A549 (cell line): ENCODE measurements around the gene RNF44. TPM values are rescaled to one million over a fixed set of nuclear protein-coding genes. Genes with fewer than 3 reads are reported as not detected.

Source experiments
- ATAC-seq, 2 experiments: fragments of 200-7000 bp in 1 of 2; fragments of >200 bp in 1 of 2; cut with Nextera tagmentation in 1 of 2; cut with Tn5 transposase in 1 of 2; 3 replicates each; pipeline versions ENCODE4 v1.8.0 to v1.9.1; 2018 to 2020; ENCODE audit warnings: mild to moderate bottlenecking in 1 of 2, moderate library complexity in 1 of 2
- CTCF ChIA-PET: fragments of 300-600 bp; sonication (Branson Sonifier 250); formaldehyde crosslinking; extraction: SDS; loops from one replicate; lab custom pipeline; 2021; ENCODE audit warnings: antibody characterized with exemption, inconsistent platforms; lab: Yijun Ruan, JAX
- POLR2A ChIA-PET: fragments of 350-600 bp; formaldehyde crosslinking; extraction: SDS; loops from one replicate; lab custom pipeline; 2021; ENCODE audit warnings: antibody characterized with exemption, inconsistent platforms; lab: Yijun Ruan, JAX
- DNase-seq, 2 experiments: peaks; one replicate each; pipeline versions ENCODE4 v3.0.0 to v3.0.0-alpha.2; 2011 to 2016; ENCODE audit warnings: low read depth in 1 of 2, low spot score in 1 of 2
- FAIRE-seq: peaks from 2 replicates; lab custom pipeline; 2011; peaks lifted over from hg19 to GRCh38; lab: Jason Lieb, UNC
- H3K27ac ChIP-seq, 2 experiments: fragments of >200 bp; sonication (Bioruptor Twin); formaldehyde crosslinking; 3 replicates each; pipeline ENCODE4 v1.5.1; 2016 to 2017
- H3K4me1 ChIP-seq: fragments of >200 bp; sonication (Bioruptor Twin); formaldehyde crosslinking; 3 replicates; pipeline ENCODE4 v1.6.1; 2016
- H3K4me2 ChIP-seq: fragments of >200 bp; sonication (Bioruptor Twin); formaldehyde crosslinking; 3 replicates; pipeline ENCODE4 v1.6.1; 2016
- H3K4me3 ChIP-seq: fragments of >200 bp; sonication (Bioruptor Twin); formaldehyde crosslinking; 3 replicates; pipeline ENCODE4 v1.5.1; 2016
- H3K9me3 ChIP-seq: fragments of >200 bp; sonication (Bioruptor Twin); formaldehyde crosslinking; 3 replicates; pipeline ENCODE4 v1.6.1; 2016
- BCL3 ChIP-seq: fragments of >200 bp; sonication (Bioruptor Twin); formaldehyde crosslinking; IDR thresholded peaks from 3 replicates; pipeline ENCODE4 v1.6.1; 2016
- BHLHE40 ChIP-seq: IDR thresholded peaks from 2 replicates; pipeline ENCODE4 v1.6.1; 2012; ENCODE audit warnings: low read depth, low read length, inconsistent platforms
- CBX2 ChIP-seq: fragments of 200-600 bp; sonication (generic); IDR thresholded peaks from 2 replicates; pipeline ENCODE4 v1.6.1; 2016; ENCODE audit warnings: low read depth, mild to moderate bottlenecking, borderline replicate concordance
- CBX8 ChIP-seq: fragments of 200-600 bp; sonication (generic); IDR thresholded peaks from 2 replicates; pipeline ENCODE4 v1.6.1; 2016
- ELK1 ChIP-seq: fragments of 150-350 bp; IDR thresholded peaks from 2 replicates; pipeline ENCODE4 v1.6.1; 2014; ENCODE audit warnings: low read depth, mild to moderate bottlenecking, low read length
- EP300 ChIP-seq, 2 experiments: fragments of >200 bp; sonication (Bioruptor Twin); formaldehyde crosslinking; IDR thresholded peaks; 2 replicates in 1 of 2; 3 replicates in 1 of 2; pipeline ENCODE4 v1.6.1; 2016 to 2017
- ESRRA ChIP-seq: fragments of 150-350 bp; IDR thresholded peaks from 2 replicates; pipeline ENCODE4 v1.6.1; 2014; ENCODE audit warnings: mild to moderate bottlenecking, low read length, borderline replicate concordance
- FOSB ChIP-seq: fragments of 250-450 bp; sonication (Bioruptor Pico); IDR thresholded peaks from 2 replicates; pipeline ENCODE4 v1.5.0; 2020; ENCODE audit warnings: mild to moderate bottlenecking, moderate library complexity
- GATA3 ChIP-seq: IDR thresholded peaks from 2 replicates; pipeline ENCODE4 v1.6.1; 2012; ENCODE audit warnings: borderline replicate concordance
- HDAC2 ChIP-seq: fragments of 200-600 bp; sonication (generic); IDR thresholded peaks from 2 replicates; pipeline ENCODE4 v1.6.1; 2016
- HES2 ChIP-seq: fragments of >200 bp; sonication (Bioruptor Twin); formaldehyde crosslinking; IDR thresholded peaks from 2 replicates; pipeline ENCODE4 v1.6.1; 2016
- HOXA7 ChIP-seq: fragments of 250-450 bp; sonication (Bioruptor Pico); IDR thresholded peaks from 2 replicates; pipeline ENCODE4 v1.5.0; 2020; ENCODE audit warnings: mild to moderate bottlenecking, moderate library complexity
- HOXB13 ChIP-seq: fragments of 250-450 bp; sonication (Bioruptor Pico); IDR thresholded peaks from 2 replicates; pipeline ENCODE4 v1.5.0; 2020; ENCODE audit warnings: low read depth, mild to moderate bottlenecking, moderate library complexity
- JUN ChIP-seq, 2 experiments: fragments of >200 bp; sonication (Bioruptor Twin); formaldehyde crosslinking; IDR thresholded peaks; 2 replicates in 1 of 2; 3 replicates in 1 of 2; pipeline ENCODE4 v1.6.1; 2016 to 2017
- JUNB ChIP-seq: fragments of >200 bp; sonication (Bioruptor Twin); formaldehyde crosslinking; IDR thresholded peaks from 2 replicates; pipeline ENCODE4 v1.6.1; 2016
- KDM1A ChIP-seq: fragments of 200-600 bp; sonication (generic); IDR thresholded peaks from 2 replicates; pipeline ENCODE4 v1.6.1; 2016; ENCODE audit warnings: low read depth, mild to moderate bottlenecking
- KDM5A ChIP-seq: fragments of 200-600 bp; sonication (generic); IDR thresholded peaks from 2 replicates; pipeline ENCODE4 v1.6.1; 2016; ENCODE audit warnings: antibody characterized with exemption, mild to moderate bottlenecking
- MAFK ChIP-seq: fragments of 450-650 bp; IDR thresholded peaks from 2 replicates; pipeline ENCODE4 v1.6.1; 2014; ENCODE audit not compliant: partially characterized antibody
- POLR2AphosphoS2 ChIP-seq: conservative IDR thresholded peaks from 2 replicates; pipeline ENCODE4 v1.6.1; 2012; ENCODE audit warnings: low read length, improper control_type of control experiment, inconsistent platforms
- RFX5 ChIP-seq: fragments of 450-650 bp; IDR thresholded peaks from 2 replicates; pipeline ENCODE4 v1.7.1; 2014; ENCODE audit warnings: antibody characterized with exemption, mild to moderate bottlenecking, moderate library complexity
- SMC3 ChIP-seq: fragments of >200 bp; sonication (Bioruptor Twin); formaldehyde crosslinking; IDR thresholded peaks from 3 replicates; pipeline ENCODE4 v1.6.1; 2018; ENCODE audit warnings: inconsistent platforms
- TP53 ChIP-seq: fragments of 250-450 bp; sonication (Bioruptor Pico); IDR thresholded peaks from 2 replicates; pipeline ENCODE4 v1.5.0; 2021; ENCODE audit warnings: mild to moderate bottlenecking, moderate library complexity
- USF2 ChIP-seq: fragments of 450-650 bp; IDR thresholded peaks from 2 replicates; pipeline ENCODE4 v1.6.1; 2014; ENCODE audit warnings: antibody characterized with exemption
- ZC3H11A ChIP-seq: fragments of 450-650 bp; IDR thresholded peaks from 2 replicates; pipeline ENCODE4 v1.6.1; 2014; ENCODE audit warnings: antibody characterized with exemption, mild to moderate bottlenecking
- ZNF302 ChIP-seq: fragments of 250-450 bp; sonication (Bioruptor Pico); IDR thresholded peaks from 2 replicates; pipeline ENCODE4 v1.9.0; 2021; ENCODE audit warnings: inconsistent platforms, mild to moderate bottlenecking, moderate library complexity
- WGBS: methylation state at CpG from one replicate; pipeline ENCODE4 v1.1.6; 2017; ENCODE audit errors: missing lambda C conversion rate; 5-methylcytosine and 5-hydroxymethylcytosine counted together
- polyA plus RNA-seq, 4 experiments: library from polyadenylated mRNA; depleted of rRNA in 3 of 4; stranded (reverse); fragments of >200 nt; fragmentation: RNase III in 1 of 4; extraction: RNeasy Plus Mini Kit Qiagen cat#74134 plus additional on column Dnase treatment in 1 of 4; gene quantifications; 2 replicates in 3 of 4; 3 replicates in 1 of 4; pipeline ENCODE4 v1.2.3, GENCODE V29; 2011 to 2017

The RNF44 gene
- polyA plus RNA-seq, 2 of the 4 experiments (the other 2 are of a cell fraction), result 9.2 to 32.7 TPM

GRCh38 chr5:176525677-176526076 is 11.5 kb downstream of the RNF44 start:
- no peak overlapping the region for H3K4me2 ChIP-seq
- 96% methylated on average over 9 of the region's 9 CpGs for WGBS
- TF ChIP-seq MAFK (no peak), CBX2 (no peak), GATA3 (no peak), BCL3 (no peak), EP300 (IDR thresholded peaks at IDR 0.05) (no peak), ESRRA (no peak), KDM5A (no peak), JUNB (no peak), TP53 (CRISPR knock-in tag) (no peak), FOSB (CRISPR knock-in tag) (no peak)
- no peaks in the 10 kb centered on the region for H3K9me3 ChIP-seq
- H3K4me3 ChIP-seq, result no peak overlapping the region
- FAIRE-seq (no peak), ATAC-seq (no peak), DNase-seq (no peak)
- CTCF ChIA-PET, result no interaction called here
- POLR2A ChIA-PET, result no interaction called here
- no peaks in the 10 kb centered on the region; the same call in 2 of the 3 replicates for H3K4me1 ChIP-seq
- no peak overlapping the region for H3K27ac ChIP-seq

- Histone ChIP-seq H3K4me1 (no peaks in the 10 kb centered on the region; the same call in 2 of the 3 replicates), H3K4me2 (no peak overlapping the region), H3K4me3 (no peak overlapping the region), H3K9me3 (no peaks in the 10 kb centered on the region), H3K27ac (no peak overlapping the region)
- ChIA-PET CTCF (no interaction called here), POLR2A (no interaction called here)
- TF ChIP-seq BHLHE40 (no peak), HDAC2 (no peak), ELK1 (no peak), GATA3 (no peak), MAFK (no peak), ZC3H11A (no peak), SMC3 (no peak), ZNF302 (CRISPR knock-in tag) (no peak), CBX8 (no peak), USF2 (no peak), KDM1A (no peak)
- FAIRE-seq (no peak), ATAC-seq (no peak), DNase-seq (no peak)
- WGBS, result 88% methylated on average over 15 of the region's 15 CpGs
These were observed 12.2 kb downstream of the RNF44 start for GRCh38 chr5:176524987-176525386.

GRCh38 chr5:176524138-176524537 is 13.1 kb downstream of the RNF44 start:
- no peak overlapping the region for H3K27ac ChIP-seq
- no peak overlapping the region for H3K4me2 ChIP-seq
- no peak overlapping the region for H3K4me3 ChIP-seq
- no peak for ATAC-seq
- no peak for FAIRE-seq
- no peak for TF ChIP-seq HES2
- TF ChIP-seq POLR2AphosphoS2, result no peak
- no peak for TF ChIP-seq TP53 (CRISPR knock-in tag)
- no peak for TF ChIP-seq ZC3H11A
- TF ChIP-seq HOXB13, result no peak
- TF ChIP-seq RFX5, result no peak
- TF ChIP-seq JUN (IDR thresholded peaks at IDR 0.05), result no peak
- TF ChIP-seq HOXA7, result no peak
- CTCF ChIA-PET, result interaction anchor here (0.9 to 1.2 kb wide), 3 partner anchors 9 to 20 kb away, joined by 3 to 4 read pairs (median 3); no protein-coding TSS in a partner anchor
- POLR2A ChIA-PET, result interaction anchor here (0.7 kb wide), 1 partner anchor 15 kb away, joined by 7 read pairs; no protein-coding TSS in a partner anchor
- no peak for DNase-seq
- over 99% methylated on average over 5 of the region's 6 CpGs for WGBS
- no peaks in the 10 kb centered on the region; the same call in 2 of the 3 replicates for H3K4me1 ChIP-seq
- H3K9me3 ChIP-seq, result no peaks in the 10 kb centered on the region
